CD1c-positive myeloid dendritic cell (primary cell): ENCODE data around the gene CNDP2.
"Not testable (repeated sequence)": the region's sequence is repeated elsewhere in the genome, so short reads cannot be mapped to it uniquely, and the experiment has no call there.

Experiments
- DNase-seq: peaks from one replicate; pipeline ENCODE4 v3.0.0-alpha.2; 2016; ENCODE audit errors: extremely low spot score

The CNDP2 gene

GRCh38 chr18:74534981-74535649 is 39.0 kb downstream of the CNDP2 start:
- no peak for DNase-seq

GRCh38 chr18:74539289-74539688 is 43.1 kb downstream of the CNDP2 start:
- DNase-seq: no peak

- no peak for DNase-seq
Measured at GRCh38 chr18:74540652-74541421, 44.7 kb downstream of the CNDP2 start.

GRCh38 chr18:74541703-74542555 is 45.8 kb downstream of the CNDP2 start:
- DNase-seq: no peak

GRCh38 chr18:74544898-74545297 is 48.7 kb downstream of the CNDP2 start:
- no peak for DNase-seq

GRCh38 chr18:74546007-74546406 is 49.8 kb downstream of the CNDP2 start:
- DNase-seq: no peak

- DNase-seq: no peak
Measured at GRCh38 chr18:74546751-74547530, 50.8 kb downstream of the CNDP2 start.

- no peak for DNase-seq
Measured at GRCh38 chr18:74547860-74548259, 51.7 kb downstream of the CNDP2 start.

- DNase-seq: no peak
Measured at GRCh38 chr18:74549591-74550104, 53.5 kb downstream of the CNDP2 start.

GRCh38 chr18:74550886-74551285 is 54.7 kb downstream of the CNDP2 start:
- no peak for DNase-seq

GRCh38 chr18:74551452-74551851 is 55.3 kb downstream of the CNDP2 start:
- no peak for DNase-seq

GRCh38 chr18:74551936-74552555 is 55.9 kb downstream of the CNDP2 start:
- peak; percentile 86 for DNase-seq

GRCh38 chr18:74556126-74556525 is 60.0 kb downstream of the CNDP2 start:
- DNase-seq: no peak

GRCh38 chr18:74558096-74558495 is 61.9 kb downstream of the CNDP2 start:
- DNase-seq: no peak

- DNase-seq: no peak
Measured at GRCh38 chr18:74562131-74562730, 66.1 kb downstream of the CNDP2 start.

GRCh38 chr18:74562775-74563174 is 66.6 kb downstream of the CNDP2 start:
- no peak for DNase-seq

GRCh38 chr18:74563999-74564398 is 67.8 kb downstream of the CNDP2 start:
- DNase-seq: no peak

GRCh38 chr18:74565164-74565563 is 69.0 kb downstream of the CNDP2 start:
- not testable (repeated sequence) for DNase-seq

- not testable (repeated sequence) for DNase-seq
Measured at GRCh38 chr18:74565993-74566392, 69.8 kb downstream of the CNDP2 start.

GRCh38 chr18:74567822-74568221 is 71.7 kb downstream of the CNDP2 start:
- peak; percentile 60 for DNase-seq
